Activated CD4-positive, alpha-beta T cell treated with anti-CD3 and anti-CD28 coated beads for 4 hours (primary cell): ENCODE data around the gene OXSR1.

Experiments used
- DNase-seq, 2 donors: peaks; one replicate each; pipeline ENCODE4 v3.0.0-alpha.2; 2020

Gene OXSR1

GRCh38 chr3:38164952-38165721, at the start of gene OXSR1:
OXSR1 (plus strand) TSS chr3:38165537; CDS start chr3:38165877, 340 bp downstream.
- peak; percentile 95 to 96 for DNase-seq

DNA sequence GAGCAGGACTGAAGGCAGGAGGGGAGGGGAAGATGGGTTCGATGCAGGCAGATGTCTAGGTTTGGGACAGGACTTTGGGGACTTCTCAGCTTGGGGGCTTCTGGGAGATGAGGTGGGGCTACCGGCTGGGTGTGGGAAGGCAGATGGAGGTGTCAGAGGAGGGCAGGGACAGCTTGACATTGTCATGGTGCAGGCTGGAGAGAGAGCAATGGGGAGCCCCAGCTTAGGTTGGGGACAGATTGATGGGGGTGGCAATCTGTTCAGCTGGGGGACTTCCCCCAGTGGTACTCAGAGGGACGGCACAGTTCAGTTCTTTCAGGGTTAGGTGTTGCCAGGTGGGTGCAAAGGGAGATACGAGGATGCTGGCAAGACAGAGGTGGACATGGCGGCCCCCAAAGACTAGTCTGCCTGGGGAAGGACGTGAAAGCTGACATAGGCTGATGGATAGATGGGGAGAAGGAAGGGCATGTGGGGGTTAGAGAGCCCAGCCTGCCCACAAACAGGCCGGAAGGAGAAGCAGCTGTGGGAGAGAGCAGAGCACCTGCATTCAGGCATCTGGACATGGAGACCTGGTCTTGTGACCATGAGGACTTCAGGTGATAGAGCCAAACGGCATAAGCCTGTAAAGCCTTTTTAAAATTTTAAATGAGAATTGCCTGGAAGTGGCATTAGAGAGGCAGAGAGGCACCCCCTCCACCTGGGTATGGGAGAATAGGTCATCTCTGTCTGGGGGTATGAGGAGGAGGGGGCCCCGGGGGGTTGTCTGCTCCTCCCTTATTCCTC, 49.5 kb upstream of the OXSR1 start:
- no peak for DNase-seq

DNA sequence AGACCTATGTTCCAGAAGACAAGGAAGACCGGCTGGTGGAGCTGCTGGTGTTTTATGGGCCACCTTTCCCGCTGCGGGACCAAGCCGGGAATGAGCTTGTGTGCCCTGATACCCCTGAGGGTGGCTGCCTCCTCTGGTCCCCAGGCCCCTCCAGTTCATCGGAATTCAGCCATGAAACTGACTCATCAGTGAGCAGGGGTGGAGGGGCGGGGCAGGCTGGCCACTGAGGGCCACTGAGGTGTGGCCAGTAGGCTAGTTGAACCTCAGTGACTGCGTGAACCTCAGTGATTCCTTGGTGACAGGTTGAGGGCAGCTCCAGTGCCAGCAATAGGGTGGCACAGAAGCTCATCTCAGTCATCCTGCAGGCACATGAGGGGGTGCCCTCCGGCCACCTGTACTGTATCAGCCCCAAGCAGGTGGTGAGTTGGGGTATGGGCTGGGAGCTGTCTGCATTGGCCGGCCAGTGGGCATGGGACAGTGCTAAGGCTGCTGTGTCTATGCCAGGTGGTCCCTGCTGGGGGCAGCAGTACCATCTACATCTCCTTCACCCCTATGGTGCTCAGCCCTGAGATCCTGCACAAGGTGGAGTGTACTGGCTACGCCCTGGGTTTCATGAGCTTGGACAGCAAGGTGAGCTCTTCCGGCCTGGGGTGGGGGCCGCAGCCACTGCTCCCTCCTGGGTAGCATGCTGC, 48.7 kb upstream of the OXSR1 start:
- no peak for DNase-seq

DNA sequence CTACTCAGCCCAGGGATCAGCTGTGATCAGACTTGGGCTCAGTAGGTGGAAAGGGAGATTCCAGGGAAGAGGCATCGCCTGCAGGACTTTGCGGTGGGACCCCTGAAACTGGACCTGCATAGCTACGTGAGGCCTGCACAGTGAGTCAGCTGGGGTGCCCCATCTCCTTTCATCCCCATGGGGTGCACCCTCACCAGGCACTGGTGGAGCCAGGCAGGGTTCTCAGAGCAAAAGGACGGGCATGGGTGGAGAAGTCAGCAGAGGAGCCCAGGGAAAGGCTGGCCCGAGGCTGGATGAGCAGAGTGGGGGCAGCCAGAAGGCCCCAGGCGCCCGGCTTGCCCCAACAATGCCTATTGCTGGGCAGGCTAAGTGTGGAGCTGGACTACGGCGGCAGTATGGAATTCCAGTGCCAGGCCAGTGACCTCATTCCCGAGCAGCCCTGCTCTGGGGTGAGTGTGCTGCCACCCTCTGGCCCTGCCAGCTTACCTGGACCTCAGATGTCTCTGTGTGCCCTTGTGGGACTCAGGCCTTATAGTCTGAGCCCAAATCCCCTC, 48.1 kb upstream of the OXSR1 start:
- no peak for DNase-seq

DNA sequence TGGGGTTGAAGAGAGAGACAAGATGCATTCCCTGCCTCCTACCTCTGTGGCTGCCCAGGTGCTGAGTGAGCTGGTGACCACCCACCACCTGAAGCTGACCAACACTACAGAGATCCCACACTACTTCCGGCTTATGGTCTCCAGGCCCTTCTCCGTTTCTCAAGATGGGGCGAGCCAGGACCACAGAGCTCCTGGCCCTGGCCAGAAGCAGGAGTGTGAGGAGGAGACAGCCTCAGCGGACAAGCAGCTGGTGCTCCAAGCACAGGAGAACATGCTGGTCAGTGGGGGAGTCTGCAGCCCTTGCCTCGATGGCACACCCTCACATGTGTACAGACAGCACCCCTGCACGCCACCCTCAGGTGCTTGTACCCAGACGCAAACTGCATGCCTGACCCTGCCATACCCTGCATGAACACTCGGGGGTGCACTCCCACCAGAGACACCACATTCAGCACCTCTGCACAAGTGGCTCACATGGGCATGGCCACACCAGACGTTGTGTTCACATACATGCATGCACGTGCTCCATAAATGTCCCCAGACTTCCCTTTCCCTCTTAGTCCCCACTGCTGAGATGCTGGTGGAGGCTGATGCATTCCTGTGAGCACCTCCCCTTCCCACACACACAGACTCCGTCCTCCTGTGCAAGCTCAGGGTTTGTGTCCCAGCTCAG, 47.5 kb upstream of the OXSR1 start:
- DNase-seq, result peak; percentile 64 to 68

DNA sequence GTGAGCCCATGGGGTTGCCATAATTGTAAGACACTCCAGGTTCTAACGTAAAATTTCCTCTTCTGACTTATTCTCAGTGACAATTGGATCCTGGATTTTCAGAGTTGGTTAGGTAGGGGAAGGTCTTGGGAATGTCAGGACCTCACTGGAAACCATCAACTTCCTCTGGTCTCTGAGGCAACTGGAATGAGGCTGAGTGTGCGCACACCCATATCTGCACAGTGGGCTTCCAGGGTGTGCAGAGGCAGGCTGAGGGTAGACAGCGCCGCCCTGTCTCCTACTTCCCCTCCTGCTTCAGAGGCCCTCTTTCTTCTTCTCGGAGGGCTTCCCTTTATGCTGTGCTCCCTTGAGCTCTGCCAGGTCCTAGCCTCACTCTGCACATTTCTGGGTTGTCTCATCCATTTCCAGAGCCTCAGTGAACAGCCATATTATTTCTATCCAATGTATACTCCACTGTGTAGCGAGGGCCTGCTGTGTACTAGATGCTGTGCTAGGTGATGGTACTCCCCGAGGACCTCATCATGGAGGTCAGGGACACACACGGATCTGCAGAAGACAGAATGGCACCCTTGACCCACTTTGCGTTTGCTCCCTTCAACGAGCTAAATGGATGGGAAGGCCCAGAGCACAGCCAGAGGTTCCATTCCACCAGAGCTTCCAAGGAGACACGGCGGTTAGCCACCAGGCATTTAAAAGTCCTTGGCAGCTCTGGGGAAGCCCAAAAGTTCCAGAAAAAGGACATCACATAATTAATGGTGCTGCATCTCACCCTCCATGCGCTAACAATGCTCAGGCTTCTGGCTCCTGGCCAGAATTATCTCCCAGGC, 46.7 kb upstream of the OXSR1 start:
- DNase-seq, result no peak

GRCh38 chr3:38119248-38119544, 46.1 kb upstream of the OXSR1 start:
- DNase-seq, result no peak

DNA sequence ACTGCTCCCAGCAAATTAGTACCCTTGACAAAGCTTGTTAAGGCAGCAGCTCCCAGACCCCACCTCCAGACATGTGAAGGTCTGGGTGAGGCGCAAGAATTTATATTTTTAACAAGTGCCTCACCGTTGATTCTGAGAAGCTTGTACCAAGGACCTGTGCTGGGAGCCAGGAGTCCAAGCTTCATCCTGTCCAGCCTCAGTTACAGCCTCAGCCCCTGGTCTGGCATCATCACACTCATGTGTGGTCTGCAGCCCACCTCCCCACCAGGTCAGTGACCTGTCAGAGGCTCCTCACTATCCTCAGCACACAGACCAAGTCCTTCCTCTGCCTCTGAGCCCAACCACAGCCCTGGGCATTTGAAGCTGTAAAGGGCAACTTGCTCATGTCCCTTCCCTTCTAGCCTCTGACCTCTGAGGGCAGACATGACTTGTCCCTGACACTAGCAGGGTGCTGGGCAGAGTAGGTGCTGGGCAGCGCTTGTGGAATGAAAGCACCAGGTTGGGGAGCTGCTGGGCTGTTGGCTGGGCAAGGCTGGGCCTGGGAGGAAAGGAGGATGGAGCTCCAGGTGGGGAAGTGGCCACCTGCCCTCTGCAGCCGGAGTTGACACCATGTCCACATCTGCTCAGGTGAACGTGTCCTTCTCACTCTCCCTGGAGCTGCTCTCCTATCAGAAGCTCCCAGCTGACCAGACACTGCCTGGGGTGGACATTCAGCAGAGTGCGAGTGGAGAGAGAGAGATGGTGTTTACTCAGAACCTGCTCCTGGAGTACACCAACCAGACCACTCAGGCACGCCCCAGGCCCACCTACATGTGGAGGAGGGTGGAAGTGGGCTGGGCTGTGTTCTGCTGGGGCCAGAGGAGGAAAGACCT, 45.3 kb upstream of the OXSR1 start:
- no peak for DNase-seq

DNA sequence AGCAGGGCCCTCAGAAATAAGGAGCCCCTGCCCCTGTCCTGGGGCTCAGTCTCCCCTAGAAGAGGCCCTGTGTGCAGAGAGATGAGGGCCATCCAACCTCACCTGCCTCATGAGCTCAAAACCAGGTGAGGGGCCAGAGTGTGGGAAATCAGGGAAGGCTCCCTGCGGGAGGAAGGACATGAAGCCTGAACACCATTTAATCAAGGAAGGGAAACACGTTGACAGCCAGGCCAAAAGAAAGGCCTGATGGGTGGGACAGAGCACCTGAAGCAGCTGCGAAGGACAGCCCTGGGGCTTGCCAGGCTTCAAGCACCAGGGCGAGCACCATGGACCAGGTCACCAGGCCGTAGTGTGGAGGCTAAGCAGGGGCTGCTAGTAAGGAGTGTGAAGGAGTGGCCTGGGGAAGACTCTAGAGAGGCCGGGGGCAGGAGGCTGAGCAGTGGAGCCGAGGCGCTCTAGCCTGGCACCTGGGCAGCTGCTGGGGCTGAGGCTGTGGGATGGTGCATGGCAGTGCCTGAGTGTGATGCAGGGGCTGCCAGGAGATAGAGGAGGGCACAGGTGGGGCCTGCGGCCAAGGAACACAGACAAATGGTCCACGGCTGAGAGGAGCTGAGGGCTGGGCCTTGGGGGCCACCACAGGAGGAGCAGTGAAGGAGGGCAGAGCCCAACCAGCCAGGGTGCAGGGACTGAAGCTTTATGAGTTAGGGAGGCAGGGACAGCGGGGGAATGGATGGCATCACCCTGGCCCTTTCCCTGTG, 44.5 kb upstream of the OXSR1 start:
- no peak for DNase-seq

- no peak for DNase-seq
Measured at GRCh38 chr3:38121451-38121831, 43.9 kb upstream of the OXSR1 start.

GRCh38 chr3:38121832-38122461, 43.4 kb upstream of the OXSR1 start:
- no peak for DNase-seq

- DNase-seq, result no peak
Measured at GRCh38 chr3:38122712-38123290, 42.5 kb upstream of the OXSR1 start.

DNA sequence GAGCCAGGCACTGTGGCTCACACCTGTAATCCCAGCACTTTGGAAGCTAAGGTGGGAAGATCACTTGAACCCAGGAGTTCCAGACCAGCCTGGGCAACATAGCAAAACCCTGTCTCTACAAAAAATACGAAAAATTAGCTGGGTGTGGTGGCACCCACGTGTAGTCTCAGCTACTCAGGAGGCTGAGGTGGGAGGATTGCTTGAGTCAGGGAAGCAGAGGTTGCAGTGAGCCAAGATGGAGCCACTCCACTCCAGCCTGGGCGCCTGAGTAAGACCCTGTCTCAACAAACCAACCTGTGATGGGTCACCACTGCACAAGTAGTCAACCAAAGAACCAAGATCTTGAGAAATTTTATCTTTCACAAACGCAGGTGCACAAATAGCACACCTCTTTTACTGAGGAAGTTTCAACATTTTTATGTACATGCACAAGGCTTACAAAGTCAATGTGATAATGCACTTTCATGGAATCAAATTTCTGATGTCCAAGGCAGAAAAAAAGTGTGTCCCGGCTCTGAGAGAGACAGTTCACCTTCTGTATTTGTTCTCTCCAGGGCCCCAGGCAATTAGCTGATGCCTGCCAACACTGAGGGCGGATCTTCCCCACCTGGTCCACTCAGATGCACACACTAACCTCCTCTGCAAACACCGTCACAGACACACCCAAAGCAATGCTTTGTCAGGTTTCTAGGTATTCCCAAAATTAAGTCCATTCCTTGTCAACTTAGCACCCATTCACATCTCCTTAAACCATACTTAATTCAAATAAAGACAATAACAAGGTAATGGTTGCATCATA, 40.8 kb upstream of the OXSR1 start:
- no peak for DNase-seq

GRCh38 chr3:38125305-38126120, 39.8 kb upstream of the OXSR1 start:
- DNase-seq, result no peak

DNA sequence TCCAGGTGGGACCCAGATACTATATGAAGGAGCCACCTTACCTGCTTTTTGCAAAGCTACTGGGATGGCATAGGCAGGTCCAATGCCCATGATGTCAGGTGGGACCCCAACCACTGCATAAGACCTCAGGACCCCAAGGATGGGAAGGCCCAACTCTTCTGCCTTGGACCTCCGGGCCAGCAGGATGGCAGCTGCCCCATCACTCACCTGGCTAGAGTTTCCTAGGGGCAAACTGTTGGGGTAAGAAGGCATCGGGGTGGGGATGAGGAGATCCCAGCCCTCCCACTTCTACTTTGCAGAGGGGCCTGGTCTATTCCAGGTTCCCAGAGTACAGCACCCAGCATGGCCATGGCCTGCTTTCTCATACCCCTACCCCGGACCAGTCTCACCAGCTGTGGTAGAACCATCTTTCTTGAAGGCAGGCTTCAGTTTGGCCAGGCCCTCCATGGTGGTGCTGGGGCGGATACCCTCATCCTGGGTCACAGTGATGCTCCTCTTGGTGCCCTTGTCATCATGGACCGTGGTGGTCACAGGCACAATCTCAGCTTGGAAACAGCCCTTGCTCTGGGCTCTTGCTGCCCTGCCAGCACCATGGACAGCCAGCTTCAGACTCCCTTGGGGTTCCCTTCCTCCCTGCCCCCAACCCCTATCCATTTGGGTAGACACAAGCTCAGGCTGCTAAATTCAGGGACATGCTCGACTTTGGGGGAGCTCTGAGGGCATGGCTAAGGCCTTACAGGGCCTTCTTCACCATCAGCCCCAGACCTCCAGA, 39.0 kb upstream of the OXSR1 start:
- DNase-seq, result no peak

GRCh38 chr3:38127611-38128302, 37.6 kb upstream of the OXSR1 start:
- no peak for DNase-seq
